ENCODE measurements around the gene MCC.

Gene MCC

GRCh38 chr5:113508756-113509155, 20.5 kb upstream of the MCC start:
- TF ChIP-seq CEBPB (IDR thresholded peaks at IDR 0.05) (no peak), MAX (IDR thresholded peaks at IDR 0.05) (no peak)
- TF ChIP-seq, protein P1, sequence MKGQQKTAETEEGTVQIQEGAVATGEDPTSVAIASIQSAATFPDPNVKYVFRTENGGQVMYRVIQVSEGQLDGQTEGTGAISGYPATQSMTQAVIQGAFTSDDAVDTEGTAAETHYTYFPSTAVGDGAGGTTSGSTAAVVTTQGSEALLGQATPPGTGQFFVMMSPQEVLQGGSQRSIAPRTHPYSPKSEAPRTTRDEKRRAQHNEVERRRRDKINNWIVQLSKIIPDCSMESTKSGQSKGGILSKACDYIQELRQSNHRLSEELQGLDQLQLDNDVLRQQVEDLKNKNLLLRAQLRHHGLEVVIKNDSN (IDR thresholded peaks at IDR 0.05): no peak

DNA sequence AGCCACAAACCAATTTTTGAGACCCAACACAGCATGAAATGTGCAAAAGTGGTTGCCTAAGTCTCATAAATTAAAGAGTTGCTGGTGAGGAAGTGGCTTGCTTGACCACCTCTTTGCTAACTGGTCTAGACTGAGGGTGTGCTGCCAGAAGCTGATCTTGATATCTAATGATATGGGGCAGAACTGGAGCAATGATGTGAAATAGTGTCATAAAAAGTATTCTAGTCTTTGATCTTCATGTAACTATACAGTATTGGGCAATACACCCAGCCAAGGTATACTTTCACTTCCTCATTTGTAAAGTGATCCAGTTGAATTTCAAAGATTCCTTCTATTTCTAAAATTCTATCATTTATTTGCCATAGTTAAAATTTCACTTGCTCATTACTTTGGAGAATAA, 19.3 kb upstream of the MCC start:
- TF ChIP-seq TAF1 (IDR thresholded peaks at IDR 0.05; ENCODE audit: low read depth): no peak
- no peak for TF ChIP-seq TCF12 (IDR thresholded peaks at IDR 0.05; ENCODE audit: low read depth)
- no peak for TF ChIP-seq FOXM1 (IDR thresholded peaks at IDR 0.05; ENCODE audit: borderline replicate concordance, low read depth)
- TF ChIP-seq NFIC (IDR thresholded peaks at IDR 0.05): no peak

DNA sequence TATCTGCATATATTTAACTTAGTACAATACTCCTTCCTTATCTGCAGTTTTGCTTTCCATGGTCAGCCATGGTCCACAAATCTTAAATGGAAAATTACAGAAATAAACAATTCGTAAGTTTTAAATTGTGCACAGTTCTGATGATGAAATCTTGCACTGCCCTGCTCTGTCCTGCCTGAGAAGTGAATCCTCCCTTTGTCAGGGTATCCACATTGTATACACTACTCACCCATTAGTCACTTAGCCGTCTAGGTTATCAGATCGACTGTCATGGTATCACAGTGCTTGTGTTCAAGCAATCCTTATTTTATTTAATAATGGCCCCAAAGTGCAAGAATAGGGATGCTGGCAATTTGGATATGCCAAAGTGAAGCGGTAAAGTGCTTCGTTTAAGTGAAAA, 16.9 kb upstream of the MCC start:
- no peak for TF ChIP-seq EGR1 (IDR thresholded peaks at IDR 0.05)
- TF ChIP-seq FOXM1 (IDR thresholded peaks at IDR 0.05; ENCODE audit: borderline replicate concordance, low read depth): no peak
- no peak for TF ChIP-seq MAX (IDR thresholded peaks at IDR 0.05)
- no peak for TF ChIP-seq YY1 (IDR thresholded peaks at IDR 0.05; ENCODE audit: low read depth)
- TF ChIP-seq TCF12 (IDR thresholded peaks at IDR 0.05; ENCODE audit: low read depth): no peak
- TF ChIP-seq CEBPB (IDR thresholded peaks at IDR 0.05): no peak
- TF ChIP-seq TEAD4 (IDR thresholded peaks at IDR 0.05): no peak
- TF ChIP-seq CREB1 (IDR thresholded peaks at IDR 0.05; ENCODE audit: low read depth): no peak
- TF ChIP-seq ZBTB7A (IDR thresholded peaks at IDR 0.05; ENCODE audit: low read depth): no peak
- no peak for TF ChIP-seq RAD21 (IDR thresholded peaks at IDR 0.05; ENCODE audit: low read depth)
- TF ChIP-seq, protein P2, sequence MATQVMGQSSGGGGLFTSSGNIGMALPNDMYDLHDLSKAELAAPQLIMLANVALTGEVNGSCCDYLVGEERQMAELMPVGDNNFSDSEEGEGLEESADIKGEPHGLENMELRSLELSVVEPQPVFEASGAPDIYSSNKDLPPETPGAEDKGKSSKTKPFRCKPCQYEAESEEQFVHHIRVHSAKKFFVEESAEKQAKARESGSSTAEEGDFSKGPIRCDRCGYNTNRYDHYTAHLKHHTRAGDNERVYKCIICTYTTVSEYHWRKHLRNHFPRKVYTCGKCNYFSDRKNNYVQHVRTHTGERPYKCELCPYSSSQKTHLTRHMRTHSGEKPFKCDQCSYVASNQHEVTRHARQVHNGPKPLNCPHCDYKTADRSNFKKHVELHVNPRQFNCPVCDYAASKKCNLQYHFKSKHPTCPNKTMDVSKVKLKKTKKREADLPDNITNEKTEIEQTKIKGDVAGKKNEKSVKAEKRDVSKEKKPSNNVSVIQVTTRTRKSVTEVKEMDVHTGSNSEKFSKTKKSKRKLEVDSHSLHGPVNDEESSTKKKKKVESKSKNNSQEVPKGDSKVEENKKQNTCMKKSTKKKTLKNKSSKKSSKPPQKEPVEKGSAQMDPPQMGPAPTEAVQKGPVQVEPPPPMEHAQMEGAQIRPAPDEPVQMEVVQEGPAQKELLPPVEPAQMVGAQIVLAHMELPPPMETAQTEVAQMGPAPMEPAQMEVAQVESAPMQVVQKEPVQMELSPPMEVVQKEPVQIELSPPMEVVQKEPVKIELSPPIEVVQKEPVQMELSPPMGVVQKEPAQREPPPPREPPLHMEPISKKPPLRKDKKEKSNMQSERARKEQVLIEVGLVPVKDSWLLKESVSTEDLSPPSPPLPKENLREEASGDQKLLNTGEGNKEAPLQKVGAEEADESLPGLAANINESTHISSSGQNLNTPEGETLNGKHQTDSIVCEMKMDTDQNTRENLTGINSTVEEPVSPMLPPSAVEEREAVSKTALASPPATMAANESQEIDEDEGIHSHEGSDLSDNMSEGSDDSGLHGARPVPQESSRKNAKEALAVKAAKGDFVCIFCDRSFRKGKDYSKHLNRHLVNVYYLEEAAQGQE (IDR thresholded peaks at IDR 0.05; ENCODE audit: low read depth): no peak
- no peak for TF ChIP-seq NFIC (IDR thresholded peaks at IDR 0.05)
- no peak for TF ChIP-seq TAF1 (IDR thresholded peaks at IDR 0.05; ENCODE audit: low read depth)
- TF ChIP-seq, protein P1 (IDR thresholded peaks at IDR 0.05): no peak
- no peak for TF ChIP-seq EP300 (IDR thresholded peaks at IDR 0.05; ENCODE audit: borderline replicate concordance)

- no peak for TF ChIP-seq CEBPB (IDR thresholded peaks at IDR 0.05)
- TF ChIP-seq TEAD4 (IDR thresholded peaks at IDR 0.05): no peak
- TF ChIP-seq FOXM1 (IDR thresholded peaks at IDR 0.05; ENCODE audit: borderline replicate concordance, low read depth): no peak
- no peak for TF ChIP-seq CREB1 (IDR thresholded peaks at IDR 0.05; ENCODE audit: low read depth)
- no peak for TF ChIP-seq EGR1 (IDR thresholded peaks at IDR 0.05)
- TF ChIP-seq NFIC (IDR thresholded peaks at IDR 0.05): no peak
- TF ChIP-seq, protein P1 (IDR thresholded peaks at IDR 0.05): no peak
- TF ChIP-seq, protein P2 (IDR thresholded peaks at IDR 0.05; ENCODE audit: low read depth): no peak
- TF ChIP-seq MAX (IDR thresholded peaks at IDR 0.05): no peak
- no peak for TF ChIP-seq ZBTB7A (IDR thresholded peaks at IDR 0.05; ENCODE audit: low read depth)
- no peak for TF ChIP-seq RAD21 (IDR thresholded peaks at IDR 0.05; ENCODE audit: low read depth)
- no peak for TF ChIP-seq YY1 (IDR thresholded peaks at IDR 0.05; ENCODE audit: low read depth)
- TF ChIP-seq TAF1 (IDR thresholded peaks at IDR 0.05; ENCODE audit: low read depth): no peak
- no peak for TF ChIP-seq EP300 (IDR thresholded peaks at IDR 0.05; ENCODE audit: borderline replicate concordance)
- no peak for TF ChIP-seq TCF12 (IDR thresholded peaks at IDR 0.05; ENCODE audit: low read depth)
Measured at GRCh38 chr5:113503146-113503545, 14.9 kb upstream of the MCC start.

DNA sequence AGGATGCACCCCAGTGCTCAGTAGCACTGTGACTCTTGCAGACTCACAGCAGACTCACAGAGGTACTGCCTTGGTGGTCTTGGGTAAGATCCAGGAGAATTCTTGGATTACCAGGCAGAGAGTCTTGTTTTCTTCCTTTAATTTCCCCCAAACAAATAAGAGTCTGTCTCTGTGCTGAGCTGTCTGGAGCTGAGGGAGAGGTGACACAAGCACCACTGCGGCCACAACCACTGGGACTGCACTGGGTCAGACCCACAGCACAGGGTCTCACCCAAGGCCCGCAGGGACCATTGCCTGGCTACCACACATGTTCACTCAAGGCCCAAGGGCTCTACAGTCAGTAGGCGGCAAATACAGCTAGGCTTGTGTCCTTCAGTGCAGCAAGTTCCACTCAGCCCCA, 13.8 kb upstream of the MCC start:
- TF ChIP-seq TCF12 (IDR thresholded peaks at IDR 0.05; ENCODE audit: low read depth) (no peak), ZBTB7A (IDR thresholded peaks at IDR 0.05; ENCODE audit: low read depth) (no peak), CREB1 (IDR thresholded peaks at IDR 0.05; ENCODE audit: low read depth) (no peak), EP300 (IDR thresholded peaks at IDR 0.05; ENCODE audit: borderline replicate concordance) (no peak), EGR1 (IDR thresholded peaks at IDR 0.05) (no peak), TAF1 (IDR thresholded peaks at IDR 0.05; ENCODE audit: low read depth) (no peak), YY1 (IDR thresholded peaks at IDR 0.05; ENCODE audit: low read depth) (no peak), MAX (IDR thresholded peaks at IDR 0.05) (no peak), CEBPB (IDR thresholded peaks at IDR 0.05) (no peak), RAD21 (IDR thresholded peaks at IDR 0.05; ENCODE audit: low read depth) (no peak), FOXM1 (IDR thresholded peaks at IDR 0.05; ENCODE audit: borderline replicate concordance, low read depth) (no peak), NFIC (IDR thresholded peaks at IDR 0.05) (no peak), TEAD4 (IDR thresholded peaks at IDR 0.05) (no peak)
- TF ChIP-seq, protein P2 (IDR thresholded peaks at IDR 0.05; ENCODE audit: low read depth): no peak
- TF ChIP-seq, protein P1 (IDR thresholded peaks at IDR 0.05): no peak

All from Ishikawa (cell line).